SH-SY5Y (cell line): ENCODE results near the gene RNF26.

ENCODE experiments used
- GATA2 ChIP-seq: IDR thresholded peaks from 2 replicates; pipeline ENCODE4 v1.6.1; 2011; ENCODE audit warnings: mild to moderate bottlenecking, low read depth, low read length
- GATA3 ChIP-seq: IDR thresholded peaks from 2 replicates; pipeline ENCODE4 v1.6.1; 2011; ENCODE audit warnings: low read depth, mild to moderate bottlenecking, low read length, moderate library complexity

GRCh38 chr11:119352857-119353260 is 18.5 kb downstream of the RNF26 start:
- no peak for TF ChIP-seq GATA2
- TF ChIP-seq GATA3 = no peak
